ENCODE measurements around the gene SMIM44. TPM values are rescaled to one million over a fixed set of nuclear protein-coding genes. Genes with fewer than 3 reads are reported as not detected.

Gene SMIM44
- total RNA-seq, 1 experiment from 2014 or later = not detected

DNA sequence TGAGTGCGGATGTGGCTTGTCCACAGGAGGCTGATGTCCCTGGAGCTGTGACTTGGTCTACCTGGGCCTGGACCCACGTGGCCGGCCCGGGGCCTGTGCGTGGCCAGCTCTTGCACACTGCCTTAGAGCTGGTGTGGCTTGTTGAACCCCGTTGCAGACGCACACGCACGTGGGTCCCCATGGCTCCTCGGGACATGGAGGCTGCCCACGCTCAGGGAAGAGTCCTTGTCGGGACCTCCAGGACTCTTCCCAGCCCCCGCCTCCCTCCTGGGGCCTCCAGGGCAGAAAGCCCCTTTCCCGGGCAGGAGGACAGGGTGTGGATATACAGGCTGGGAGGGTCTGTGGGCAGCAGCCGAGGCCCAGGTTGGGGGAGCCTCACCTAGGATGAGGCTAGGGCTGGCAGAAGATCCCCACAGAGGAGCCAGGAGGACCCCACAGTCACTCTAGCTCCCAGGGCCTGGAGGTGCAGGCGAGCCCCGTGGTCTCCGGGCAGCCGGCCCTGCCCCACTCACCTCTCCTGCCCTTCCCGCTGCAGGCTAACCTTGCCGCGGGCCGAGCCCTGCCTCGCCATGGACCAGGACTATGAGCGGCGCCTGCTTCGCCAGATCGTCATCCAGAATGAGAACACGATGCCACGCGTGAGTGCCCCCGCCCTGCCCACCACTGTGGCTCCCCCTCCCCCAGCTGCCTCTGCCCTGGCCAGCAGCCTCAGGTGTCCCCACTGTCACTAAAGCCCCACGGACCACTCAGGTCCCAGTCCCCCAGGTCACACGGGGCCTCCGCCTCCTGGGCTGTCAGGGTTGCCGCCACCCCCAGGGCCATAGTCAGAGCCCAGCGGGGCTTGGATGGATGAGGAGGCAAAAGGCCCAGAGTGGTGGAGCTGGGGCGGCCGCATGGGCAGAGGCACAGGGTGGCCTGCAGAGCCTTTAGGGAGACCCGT, 39.5 kb upstream of the SMIM44 start:
- Histone ChIP-seq H3K9me3 (replicated peaks) (no peaks in the 10 kb centered on the region), H3K4me1 (no peaks in the 10 kb centered on the region), H3K36me3 (peaks cover 18% of the 10 kb centered on the region), H3K27me3 (no peaks in the 10 kb centered on the region), H3K27ac (no peak overlapping the region), H3K4me3 (no peak overlapping the region)
- DNase-seq = no peak

DNA sequence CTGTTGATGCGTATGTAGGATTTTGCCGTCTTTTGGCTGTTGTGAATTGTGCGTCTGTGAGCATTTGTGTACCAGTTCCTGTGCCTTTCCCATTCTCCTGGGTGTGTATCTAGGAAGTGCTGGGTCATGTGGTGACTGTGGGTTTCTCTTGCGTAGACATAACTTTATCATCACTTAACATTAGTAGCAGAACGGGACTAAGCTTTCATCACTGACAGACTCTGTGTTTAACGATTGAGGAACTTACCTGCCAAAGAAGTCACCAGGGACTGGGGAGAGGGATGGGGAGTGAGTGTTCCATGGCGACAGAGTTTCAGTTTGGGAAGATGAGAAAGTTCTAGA, 37.8 kb upstream of the SMIM44 start:
- H3K27ac ChIP-seq = no peak overlapping the region
- no peak overlapping the region for H3K4me3 ChIP-seq
- H3K4me1 ChIP-seq = no peaks in the 10 kb centered on the region
- no peaks in the 10 kb centered on the region for H3K27me3 ChIP-seq
- DNase-seq = no peak
- no peaks in the 10 kb centered on the region for H3K9me3 ChIP-seq (replicated peaks)
- H3K36me3 ChIP-seq = peaks cover 7% of the 10 kb centered on the region

DNA sequence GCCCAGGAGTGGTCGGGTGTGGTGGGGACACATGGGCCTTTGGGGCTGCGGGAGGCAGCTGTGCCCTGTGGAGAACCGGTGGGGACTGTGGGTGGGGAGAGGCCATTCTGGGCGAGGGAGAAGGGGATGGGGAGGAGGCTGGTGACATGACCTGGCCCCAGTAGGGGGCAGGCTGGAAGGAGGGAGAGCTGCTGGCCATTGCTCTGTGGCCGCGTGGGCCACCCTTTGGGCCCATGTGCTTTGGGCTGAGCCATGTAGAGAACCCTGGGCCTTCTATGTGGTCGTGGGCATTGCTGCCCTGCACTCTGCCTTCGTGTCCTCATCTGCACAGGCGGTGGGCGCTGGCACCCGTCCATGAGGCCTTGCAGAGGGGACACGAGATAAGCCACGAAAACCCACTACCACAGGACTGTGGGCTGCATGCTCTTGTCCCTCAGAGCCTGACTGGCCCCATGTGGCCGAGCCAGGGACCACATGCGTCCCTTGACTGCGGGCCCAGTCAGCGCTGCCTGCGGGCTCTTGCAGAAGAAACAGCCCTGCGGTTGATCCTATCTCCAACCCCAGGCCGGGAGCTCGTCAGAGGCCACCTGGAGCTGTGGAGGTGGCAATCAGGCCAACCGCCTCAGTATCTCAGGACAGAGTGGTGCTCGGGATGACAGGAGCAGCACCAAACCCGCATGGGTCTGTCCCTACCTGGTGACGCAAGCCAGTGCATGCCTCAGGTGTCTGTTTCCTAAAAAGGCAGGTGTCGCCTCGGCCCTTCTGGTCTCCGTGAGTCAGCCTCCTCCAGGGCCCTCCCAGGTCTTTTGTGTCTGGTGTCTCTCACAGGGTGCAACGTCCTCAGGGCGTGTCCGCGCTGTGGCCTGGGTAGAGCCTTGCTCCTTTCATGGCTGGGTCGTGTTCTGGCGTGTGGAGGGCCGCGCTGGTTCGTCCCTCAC, 37.2 kb upstream of the SMIM44 start:
- Histone ChIP-seq H3K27me3 (no peaks in the 10 kb centered on the region), H3K27ac (no peak overlapping the region), H3K4me3 (no peak overlapping the region), H3K9me3 (replicated peaks) (no peaks in the 10 kb centered on the region), H3K36me3 (peaks cover 7% of the 10 kb centered on the region), H3K4me1 (no peaks in the 10 kb centered on the region)
- no peak for DNase-seq

DNA sequence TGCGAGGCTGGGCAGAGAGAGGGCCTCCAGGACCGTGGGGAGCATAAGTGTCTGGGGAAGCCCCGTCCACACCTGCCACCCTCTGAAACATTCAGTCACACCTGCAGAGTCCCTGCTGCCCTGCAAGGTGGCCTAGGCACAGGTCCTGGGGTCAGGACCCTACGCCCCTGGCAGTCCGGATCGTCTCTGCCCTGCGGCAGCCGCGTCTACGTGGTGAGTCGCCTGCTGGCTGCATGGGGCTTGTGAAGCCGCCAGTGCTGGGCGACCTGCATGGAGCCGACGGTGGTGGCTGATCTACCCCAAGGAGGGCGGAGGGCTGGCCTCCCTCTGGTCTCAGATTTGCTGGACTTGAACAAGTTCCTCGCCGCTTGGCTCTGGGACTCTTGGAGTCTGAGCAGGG, 35.9 kb upstream of the SMIM44 start:
- no peak for DNase-seq
- no peak overlapping the region for H3K27ac ChIP-seq
- peaks cover 4% of the 10 kb centered on the region; the same call in 1 of the 2 replicates for H3K36me3 ChIP-seq
- no peak overlapping the region for H3K4me3 ChIP-seq
- H3K27me3 ChIP-seq = no peaks in the 10 kb centered on the region
- no peaks in the 10 kb centered on the region for H3K4me1 ChIP-seq
- no peaks in the 10 kb centered on the region for H3K9me3 ChIP-seq (replicated peaks)

DNA sequence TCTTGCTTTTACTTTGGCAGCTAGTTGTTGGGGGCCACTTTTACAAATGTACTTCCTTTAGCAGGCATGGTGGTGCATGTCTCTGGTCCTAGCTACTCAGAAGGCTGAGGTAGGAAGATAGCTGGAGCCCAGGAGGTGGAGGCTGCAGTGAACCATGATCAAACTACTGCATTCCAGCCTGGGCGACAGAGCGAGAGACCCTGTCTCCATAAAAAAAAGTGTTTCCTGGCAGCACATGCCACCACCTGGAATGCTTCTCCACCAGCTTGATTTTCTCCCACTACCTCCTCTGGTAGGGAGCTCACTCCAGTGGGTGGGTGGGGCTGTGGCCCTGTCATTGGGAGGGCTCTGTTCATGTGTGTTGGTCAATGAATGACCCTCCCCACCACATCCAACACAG, 35.4 kb upstream of the SMIM44 start:
- H3K36me3 ChIP-seq = peaks cover 1% of the 10 kb centered on the region; the same call in 1 of the 2 replicates

DNA sequence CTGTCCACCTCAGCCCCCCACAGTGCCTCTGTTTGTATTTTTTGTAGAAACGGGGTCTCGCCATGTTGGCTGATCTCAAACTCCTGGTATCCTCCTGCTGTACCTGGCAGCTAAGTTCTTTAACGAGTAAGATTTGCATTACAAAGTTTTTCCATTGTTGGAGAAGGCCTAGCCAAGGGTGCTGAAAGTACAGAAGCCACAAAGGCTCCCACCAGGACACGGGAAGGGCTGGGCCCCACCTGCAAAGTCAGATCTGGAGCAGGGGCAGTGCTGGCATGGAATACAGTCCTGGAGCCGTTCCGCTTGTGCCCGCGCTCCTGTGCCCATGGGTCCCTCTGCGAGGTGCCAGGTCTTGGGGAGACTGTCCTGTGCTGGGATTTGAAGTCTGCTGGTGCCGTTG, 35.0 kb upstream of the SMIM44 start:
- Histone ChIP-seq H3K4me1 (no peaks in the 10 kb centered on the region), H3K27ac (no peak overlapping the region), H3K4me3 (no peak overlapping the region), H3K36me3 (no peaks in the 10 kb centered on the region; the same call in 1 of the 2 replicates), H3K27me3 (no peaks in the 10 kb centered on the region), H3K9me3 (replicated peaks) (no peaks in the 10 kb centered on the region)
- DNase-seq = no peak

More for the DNA sequence above, 35.4 kb upstream of the SMIM44 start:
- no peaks in the 10 kb centered on the region for H3K4me1 ChIP-seq
- DNase-seq = no peak
- H3K4me3 ChIP-seq = no peak overlapping the region
- H3K27ac ChIP-seq = no peak overlapping the region
- H3K9me3 ChIP-seq (replicated peaks) = no peaks in the 10 kb centered on the region
- no peaks in the 10 kb centered on the region for H3K27me3 ChIP-seq

DNA sequence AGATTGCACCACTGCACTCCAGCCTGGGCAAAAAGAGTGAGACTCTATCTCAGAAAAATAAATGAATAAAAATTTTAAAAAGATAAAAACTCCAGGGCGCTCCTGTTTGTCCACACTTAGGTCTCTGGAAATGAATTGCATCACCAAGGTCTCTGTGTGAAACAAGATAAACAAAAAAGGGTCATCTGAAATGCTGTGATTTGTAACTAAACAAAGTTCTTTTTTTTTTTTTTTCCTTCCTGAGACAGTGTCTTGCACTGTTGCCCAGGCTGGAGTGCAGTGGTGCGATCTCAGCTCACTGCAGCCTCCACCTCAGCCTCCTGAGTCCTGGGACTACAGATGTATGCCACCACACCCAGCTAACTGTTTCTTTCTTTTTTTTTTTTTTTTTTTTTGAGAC, 34.4 kb upstream of the SMIM44 start:
- Histone ChIP-seq H3K4me1 (no peaks in the 10 kb centered on the region), H3K27ac (no peak overlapping the region), H3K4me3 (no peak overlapping the region), H3K9me3 (replicated peaks) (no peaks in the 10 kb centered on the region), H3K27me3 (no peaks in the 10 kb centered on the region), H3K36me3 (no peaks in the 10 kb centered on the region; the same call in 1 of the 2 replicates)
- DNase-seq = no peak

DNA sequence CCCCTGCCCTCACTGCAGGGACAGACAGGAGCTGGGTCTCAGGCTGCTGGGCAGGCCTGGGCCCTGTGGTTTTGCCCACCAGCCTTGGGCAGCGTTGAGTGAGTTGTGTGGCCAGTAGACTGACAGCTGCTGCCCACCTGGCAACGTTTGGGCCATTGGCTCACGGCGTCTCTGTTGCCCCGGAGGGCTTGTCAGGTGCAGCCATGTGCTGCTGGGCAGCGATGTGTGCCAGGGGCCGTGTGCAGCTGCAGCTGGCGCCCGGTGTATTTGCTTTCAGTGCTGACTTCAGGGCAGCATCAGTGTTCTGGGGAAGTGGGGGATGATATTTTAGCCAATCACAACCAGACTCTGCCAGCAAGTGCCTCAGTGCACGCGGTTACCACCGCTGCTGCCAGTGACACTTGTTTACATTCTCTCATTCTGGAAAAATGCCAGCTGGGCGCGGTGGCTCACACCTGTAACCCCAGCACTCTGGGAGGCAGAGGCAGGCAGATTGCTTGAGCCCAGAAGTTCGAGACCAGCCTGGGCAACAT, 33.5 kb upstream of the SMIM44 start:
- H3K27ac ChIP-seq = no peak overlapping the region
- H3K4me3 ChIP-seq = no peak overlapping the region
- DNase-seq = no peak
- H3K4me1 ChIP-seq = no peaks in the 10 kb centered on the region
- no peaks in the 10 kb centered on the region; the same call in 1 of the 2 replicates for H3K36me3 ChIP-seq
- no peaks in the 10 kb centered on the region for H3K9me3 ChIP-seq (replicated peaks)
- no peaks in the 10 kb centered on the region for H3K27me3 ChIP-seq

DNA sequence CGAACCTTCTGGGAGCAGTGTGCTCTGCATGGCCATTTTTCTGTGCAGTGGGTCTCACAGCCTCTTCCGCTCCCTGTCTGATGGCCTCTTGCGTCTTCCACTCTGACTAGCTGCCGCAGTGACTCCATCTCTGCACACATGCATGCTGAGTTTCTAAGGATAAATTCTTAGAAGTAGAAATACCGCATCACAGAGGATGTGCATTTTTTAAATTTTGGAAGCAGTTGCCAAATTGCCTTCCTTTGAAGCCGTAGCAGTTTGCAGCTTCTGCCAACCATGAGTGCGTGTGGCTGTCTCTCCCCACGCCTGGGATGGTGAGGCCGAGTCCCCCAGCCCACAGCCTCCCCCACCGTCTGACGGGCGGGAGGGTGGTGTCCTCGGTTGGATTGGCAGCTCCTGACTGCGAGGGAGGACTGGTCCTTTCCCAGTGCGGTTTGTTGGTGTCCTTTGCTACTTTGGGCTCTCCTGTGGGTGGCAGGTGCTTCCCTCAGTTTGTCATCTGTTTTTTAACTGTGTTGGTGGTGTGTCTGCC, 32.7 kb upstream of the SMIM44 start:
- no peak overlapping the region for H3K4me3 ChIP-seq
- H3K36me3 ChIP-seq = no peaks in the 10 kb centered on the region; the same call in 1 of the 2 replicates
- no peak overlapping the region for H3K27ac ChIP-seq
- no peaks in the 10 kb centered on the region for H3K4me1 ChIP-seq
- DNase-seq = no peak
- H3K9me3 ChIP-seq (replicated peaks) = no peaks in the 10 kb centered on the region
- no peaks in the 10 kb centered on the region for H3K27me3 ChIP-seq

DNA sequence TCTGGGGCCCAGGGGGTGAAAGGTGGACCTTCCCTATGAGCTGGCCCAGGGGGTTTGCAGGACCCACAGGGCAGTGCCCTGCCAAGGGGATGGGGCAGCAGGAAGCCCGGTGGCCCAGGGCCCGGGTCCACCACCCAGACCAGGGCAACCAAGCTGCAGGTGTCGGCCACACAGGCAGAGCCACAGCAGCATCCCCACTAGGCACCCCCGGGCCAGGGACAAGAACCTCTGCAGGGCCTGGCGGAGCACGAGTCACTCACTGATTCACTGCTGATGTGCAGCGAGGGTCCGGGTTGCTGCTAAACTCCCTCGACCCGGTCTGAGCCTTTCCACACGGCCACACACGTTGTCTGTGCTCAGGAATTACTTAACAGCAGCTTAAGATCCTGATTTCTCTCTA, 31.7 kb upstream of the SMIM44 start:
- H3K36me3 ChIP-seq = peaks cover 5% of the 10 kb centered on the region
- DNase-seq = no peak

DNA sequence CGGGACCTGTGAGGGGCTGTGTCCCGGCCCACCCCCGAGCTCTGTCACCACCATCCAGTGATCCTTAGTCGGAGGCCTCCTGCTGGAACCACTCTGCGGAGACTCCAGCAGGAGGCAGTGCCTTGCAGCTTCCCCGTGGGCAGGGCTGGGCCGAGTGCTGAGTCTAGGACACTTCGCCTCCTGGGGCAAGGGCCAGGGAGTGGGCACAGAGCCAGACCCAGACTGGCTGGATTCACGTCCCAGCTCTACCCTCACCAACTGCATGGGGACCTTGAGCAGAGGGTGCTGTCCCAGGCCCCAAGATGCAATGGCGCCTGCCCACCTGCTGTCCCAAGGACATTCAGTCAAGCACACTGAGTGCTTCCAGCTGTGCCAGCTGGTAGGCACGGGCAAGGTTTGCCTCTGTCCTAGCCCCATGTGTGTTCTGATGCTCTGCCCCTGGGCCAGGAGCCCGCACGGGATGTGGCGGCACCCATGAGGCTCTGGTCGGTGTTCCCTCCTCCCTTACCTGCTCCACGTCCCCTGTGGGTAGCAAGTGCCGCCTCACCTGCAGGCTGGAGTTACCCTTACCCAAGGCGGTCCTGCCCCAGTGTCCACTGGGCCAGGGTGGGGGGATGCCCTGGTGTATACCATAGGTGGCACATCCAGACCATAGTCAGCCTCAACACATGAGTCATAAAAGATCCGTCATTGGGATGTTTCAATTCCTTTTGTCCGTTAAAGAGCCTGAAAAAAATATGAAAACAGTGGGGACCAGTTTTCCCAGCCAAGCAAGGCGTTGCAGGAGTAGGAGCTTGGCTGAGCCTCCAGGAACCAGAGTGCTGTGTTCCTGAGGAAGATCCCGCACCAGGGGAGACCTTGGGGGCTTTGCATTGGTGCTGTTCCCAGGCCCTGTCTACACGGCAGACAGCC, 30.2 kb upstream of the SMIM44 start:
- Histone ChIP-seq H3K4me3 (no peak overlapping the region), H3K27me3 (no peaks in the 10 kb centered on the region), H3K36me3 (peaks cover 5% of the 10 kb centered on the region), H3K4me1 (no peaks in the 10 kb centered on the region), H3K9me3 (replicated peaks) (no peaks in the 10 kb centered on the region), H3K27ac (no peak overlapping the region)
- DNase-seq = no peak

More for the DNA sequence above, 31.7 kb upstream of the SMIM44 start:
- Histone ChIP-seq H3K27ac (no peak overlapping the region), H3K9me3 (replicated peaks) (no peaks in the 10 kb centered on the region), H3K4me3 (no peak overlapping the region), H3K27me3 (no peaks in the 10 kb centered on the region), H3K4me1 (no peaks in the 10 kb centered on the region)

DNA sequence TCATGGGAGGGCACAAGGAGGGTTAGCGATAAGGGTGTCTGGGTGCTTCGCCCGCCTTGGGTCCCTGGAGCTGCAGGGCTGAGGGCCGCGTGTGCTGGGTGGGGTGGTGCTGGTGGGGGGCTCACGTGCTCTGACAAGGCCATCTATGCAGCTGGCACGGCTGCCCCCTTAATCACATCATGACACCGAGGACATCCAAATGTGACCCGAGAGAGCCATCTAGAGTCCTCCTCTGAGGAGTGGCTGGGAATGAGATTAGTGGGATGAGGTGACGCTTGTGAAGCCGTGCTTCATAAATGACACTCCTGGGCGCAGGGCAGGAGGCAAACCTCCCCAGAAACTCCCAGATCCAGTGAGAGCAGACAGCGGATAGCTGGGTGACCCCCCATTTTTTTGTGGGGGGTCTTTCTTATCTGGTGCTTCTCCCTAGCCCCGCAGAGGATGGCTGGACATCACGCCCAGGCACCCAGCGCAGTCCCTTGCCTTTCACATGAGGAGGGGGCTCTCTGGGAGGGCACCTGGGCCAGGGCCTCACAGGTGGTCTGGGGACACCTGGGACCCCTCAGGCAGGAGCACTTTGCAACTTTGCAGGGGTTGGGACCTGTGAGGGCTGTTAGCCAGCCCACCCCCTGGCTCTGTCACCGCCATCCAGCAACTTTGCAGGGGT, 29.5 kb upstream of the SMIM44 start:
- Histone ChIP-seq H3K4me1 (no peaks in the 10 kb centered on the region), H3K9me3 (replicated peaks) (no peaks in the 10 kb centered on the region), H3K27ac (no peak overlapping the region), H3K27me3 (no peaks in the 10 kb centered on the region), H3K4me3 (no peak overlapping the region), H3K36me3 (peaks cover 5% of the 10 kb centered on the region)
- DNase-seq = no peak

DNA sequence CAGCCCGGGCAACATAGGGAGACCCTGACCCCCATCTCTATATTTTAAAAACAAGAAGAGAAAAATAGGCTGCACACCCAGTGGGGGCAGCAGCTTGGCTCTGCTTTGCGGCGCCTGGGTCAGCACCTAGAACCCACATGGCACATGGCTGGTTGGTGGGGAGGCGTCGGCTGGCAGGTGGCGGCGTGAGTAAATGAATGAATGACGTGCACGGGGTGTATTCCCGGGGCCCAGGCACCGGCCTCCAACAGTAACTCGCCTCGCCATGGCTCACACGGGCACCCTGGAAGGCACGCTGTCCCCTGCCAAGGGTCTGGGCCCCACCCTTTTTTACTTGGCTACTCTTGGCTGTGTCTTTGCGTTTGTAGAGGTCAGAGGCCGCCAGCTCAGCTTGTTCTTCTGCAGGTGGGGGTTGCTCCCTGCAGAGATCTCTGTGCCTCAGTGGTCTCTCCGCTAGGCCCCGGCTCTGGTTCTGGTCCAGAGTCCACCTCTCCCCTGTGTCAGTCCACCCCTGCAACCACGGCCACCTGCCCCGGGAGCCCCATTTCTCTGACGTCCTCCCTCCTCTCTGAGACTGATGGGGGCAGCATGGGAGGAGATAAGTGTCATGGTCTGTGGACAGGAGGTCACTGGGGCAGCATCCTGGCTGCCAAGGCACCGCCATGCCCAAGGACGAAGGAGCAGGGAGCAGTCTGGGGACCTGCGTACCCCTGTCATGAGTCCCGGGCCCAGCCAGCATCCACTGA, 28.4 kb upstream of the SMIM44 start:
- no peak overlapping the region for H3K27ac ChIP-seq
- no peaks in the 10 kb centered on the region for H3K27me3 ChIP-seq
- H3K36me3 ChIP-seq = peaks cover 5% of the 10 kb centered on the region
- no peaks in the 10 kb centered on the region for H3K9me3 ChIP-seq (replicated peaks)
- H3K4me1 ChIP-seq = no peaks in the 10 kb centered on the region
- H3K4me3 ChIP-seq = no peak overlapping the region
- DNase-seq = no peak

All from SJCRH30 (cell line).